Measurements from ENCODE around the gene GRXCR1. TPM values are rescaled to one million over a fixed set of nuclear protein-coding genes. Genes with fewer than 3 reads are reported as not detected.

Gene GRXCR1
- total RNA-seq, 1 donor from 2014 or later, result not detected

DNA sequence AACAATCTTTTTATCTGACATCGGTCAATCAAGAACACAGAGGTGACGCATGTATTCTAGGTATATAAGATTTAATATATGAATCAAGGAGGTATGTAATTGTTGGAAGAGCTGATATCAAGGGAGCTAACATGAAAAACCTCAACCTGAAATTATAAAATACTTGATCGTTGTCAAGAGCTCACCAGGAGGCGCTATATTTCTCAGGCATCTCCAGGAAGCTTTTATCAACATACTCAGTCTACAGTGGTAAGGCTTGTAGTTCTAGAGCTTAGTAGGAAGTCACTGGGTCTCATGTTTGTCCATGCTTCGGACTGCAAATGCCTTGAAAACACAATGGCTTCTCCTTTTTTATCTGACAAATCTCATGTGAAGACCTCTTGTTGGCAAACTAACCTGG is 156.1 kb downstream of the GRXCR1 start:
- no peaks in the 10 kb centered on the region for H4K20me1 ChIP-seq (ENCODE audit: insufficient read depth, low read length)
- no peak overlapping the region for H3K9ac ChIP-seq (ENCODE audit: low read length)
- no peaks in the 10 kb centered on the region for H3K4me1 Mint-ChIP-seq (ENCODE audit: low read depth, unreplicated experiment)
- no peak overlapping the region for H3K4me3 Mint-ChIP-seq (ENCODE audit: unreplicated experiment)
- H3K27ac ChIP-seq (ENCODE audit: low read depth, low read length), result no peak overlapping the region
- no peak overlapping the region for H2AFZ ChIP-seq (ENCODE audit: low read depth, low read length)
- no peak for FAIRE-seq
- no peak for TF ChIP-seq EZH2 (IDR thresholded peaks at IDR 0.05; ENCODE audit: insufficient read depth, low read length)
- TF ChIP-seq, protein P1, sequence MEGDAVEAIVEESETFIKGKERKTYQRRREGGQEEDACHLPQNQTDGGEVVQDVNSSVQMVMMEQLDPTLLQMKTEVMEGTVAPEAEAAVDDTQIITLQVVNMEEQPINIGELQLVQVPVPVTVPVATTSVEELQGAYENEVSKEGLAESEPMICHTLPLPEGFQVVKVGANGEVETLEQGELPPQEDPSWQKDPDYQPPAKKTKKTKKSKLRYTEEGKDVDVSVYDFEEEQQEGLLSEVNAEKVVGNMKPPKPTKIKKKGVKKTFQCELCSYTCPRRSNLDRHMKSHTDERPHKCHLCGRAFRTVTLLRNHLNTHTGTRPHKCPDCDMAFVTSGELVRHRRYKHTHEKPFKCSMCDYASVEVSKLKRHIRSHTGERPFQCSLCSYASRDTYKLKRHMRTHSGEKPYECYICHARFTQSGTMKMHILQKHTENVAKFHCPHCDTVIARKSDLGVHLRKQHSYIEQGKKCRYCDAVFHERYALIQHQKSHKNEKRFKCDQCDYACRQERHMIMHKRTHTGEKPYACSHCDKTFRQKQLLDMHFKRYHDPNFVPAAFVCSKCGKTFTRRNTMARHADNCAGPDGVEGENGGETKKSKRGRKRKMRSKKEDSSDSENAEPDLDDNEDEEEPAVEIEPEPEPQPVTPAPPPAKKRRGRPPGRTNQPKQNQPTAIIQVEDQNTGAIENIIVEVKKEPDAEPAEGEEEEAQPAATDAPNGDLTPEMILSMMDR (IDR thresholded peaks at IDR 0.05; ENCODE audit: insufficient read depth, low read depth, low read length), result no peak
- no peak overlapping the region for H3K4me3 ChIP-seq (ENCODE audit: insufficient read depth, low read depth, low read length)
- H3K79me2 ChIP-seq (ENCODE audit: insufficient read depth, low read length), result no peaks in the 10 kb centered on the region
- H3K4me2 ChIP-seq (ENCODE audit: low read length), result no peak overlapping the region
- no peaks in the 10 kb centered on the region for H3K9me3 ChIP-seq (ENCODE audit: insufficient read depth, low read depth, low read length)
- no peaks in the 10 kb centered on the region for H3K9me3 Mint-ChIP-seq (ENCODE audit: unreplicated experiment)
- H3K4me1 ChIP-seq (ENCODE audit: insufficient read depth, low read length), result no peaks in the 10 kb centered on the region
- no peak overlapping the region for H3K27ac Mint-ChIP-seq (ENCODE audit: unreplicated experiment)
- H3K36me3 ChIP-seq (ENCODE audit: insufficient read depth, low read length), result no peaks in the 10 kb centered on the region
- no peaks in the 10 kb centered on the region for H3K27me3 ChIP-seq (ENCODE audit: insufficient read depth, low read length)
- DNase-seq (ENCODE audit: low read depth), result no peak
- H3K27me3 Mint-ChIP-seq (ENCODE audit: low read depth, unreplicated experiment), result no peaks in the 10 kb centered on the region
- no peaks in the 10 kb centered on the region for H3K36me3 Mint-ChIP-seq (ENCODE audit: low read depth, unreplicated experiment)

DNA sequence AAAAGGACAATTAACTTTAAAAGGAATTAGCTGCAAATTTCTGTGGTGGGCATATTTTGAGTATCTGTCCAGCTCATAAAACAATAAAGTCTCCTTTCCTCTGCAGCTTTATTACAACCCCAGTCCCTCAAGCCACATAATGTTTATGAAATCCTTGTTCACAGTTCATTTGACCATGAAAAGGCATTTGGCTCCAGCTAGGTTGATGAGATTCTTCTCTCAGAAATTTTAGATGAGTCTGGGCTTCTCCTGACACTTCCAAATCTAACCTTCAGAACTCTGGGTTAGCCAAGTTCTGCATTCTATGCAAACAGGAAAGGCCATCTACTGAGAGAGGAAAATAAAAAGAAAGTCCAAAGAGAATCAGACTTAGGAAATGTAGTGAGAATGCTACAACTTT is 156.8 kb downstream of the GRXCR1 start:
- Histone ChIP-seq H3K9ac (ENCODE audit: low read length) (no peak overlapping the region), H3K27ac (ENCODE audit: low read depth, low read length) (no peak overlapping the region), H3K36me3 (ENCODE audit: insufficient read depth, low read length) (no peaks in the 10 kb centered on the region), H3K4me1 (ENCODE audit: insufficient read depth, low read length) (no peaks in the 10 kb centered on the region), H4K20me1 (ENCODE audit: insufficient read depth, low read length) (no peaks in the 10 kb centered on the region), H3K4me3 (ENCODE audit: insufficient read depth, low read depth, low read length) (no peak overlapping the region), H3K79me2 (ENCODE audit: insufficient read depth, low read length) (no peaks in the 10 kb centered on the region), H3K27me3 (ENCODE audit: insufficient read depth, low read length) (no peaks in the 10 kb centered on the region), H2AFZ (ENCODE audit: low read depth, low read length) (no peak overlapping the region), H3K4me2 (ENCODE audit: low read length) (no peak overlapping the region), H3K9me3 (ENCODE audit: insufficient read depth, low read depth, low read length) (no peaks in the 10 kb centered on the region)
- TF ChIP-seq, protein P1 (IDR thresholded peaks at IDR 0.05; ENCODE audit: insufficient read depth, low read depth, low read length), result no peak
- no peak for TF ChIP-seq EZH2 (IDR thresholded peaks at IDR 0.05; ENCODE audit: insufficient read depth, low read length)
- H3K27ac Mint-ChIP-seq (ENCODE audit: unreplicated experiment), result peak overlapping the region; percentile 15
- no peak for DNase-seq (ENCODE audit: low read depth)
- H3K9me3 Mint-ChIP-seq (ENCODE audit: unreplicated experiment), result no peaks in the 10 kb centered on the region
- no peaks in the 10 kb centered on the region for H3K27me3 Mint-ChIP-seq (ENCODE audit: low read depth, unreplicated experiment)
- no peaks in the 10 kb centered on the region for H3K4me1 Mint-ChIP-seq (ENCODE audit: low read depth, unreplicated experiment)
- no peaks in the 10 kb centered on the region for H3K36me3 Mint-ChIP-seq (ENCODE audit: low read depth, unreplicated experiment)
- no peak for FAIRE-seq
- no peak overlapping the region for H3K4me3 Mint-ChIP-seq (ENCODE audit: unreplicated experiment)

DNA sequence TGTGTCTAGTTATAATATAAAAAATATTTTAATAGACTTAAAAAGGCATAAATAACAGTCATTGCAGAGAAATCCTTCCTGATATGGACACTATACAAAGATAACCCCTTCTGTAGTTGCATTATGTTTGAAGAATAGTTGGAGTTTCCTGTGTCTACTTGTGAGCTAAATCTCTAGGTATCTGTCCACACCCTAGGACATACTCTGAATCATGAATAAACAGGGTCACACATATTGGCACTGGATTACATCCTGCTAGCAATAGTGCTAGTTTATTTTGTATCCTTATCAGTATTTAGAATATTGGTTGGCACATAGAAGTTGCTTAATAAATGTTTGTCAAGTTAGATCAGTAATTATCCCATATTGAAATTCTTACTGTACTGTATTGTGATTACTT is 173.9 kb downstream of the GRXCR1 start:
- Histone ChIP-seq H3K4me1 (ENCODE audit: insufficient read depth, low read length) (no peaks in the 10 kb centered on the region), H3K4me3 (ENCODE audit: insufficient read depth, low read depth, low read length) (no peak overlapping the region), H3K4me2 (ENCODE audit: low read length) (no peak overlapping the region), H4K20me1 (ENCODE audit: insufficient read depth, low read length) (no peaks in the 10 kb centered on the region), H2AFZ (ENCODE audit: low read depth, low read length) (no peak overlapping the region), H3K79me2 (ENCODE audit: insufficient read depth, low read length) (no peaks in the 10 kb centered on the region), H3K9me3 (ENCODE audit: insufficient read depth, low read depth, low read length) (peaks cover 3% of the 10 kb centered on the region), H3K9ac (ENCODE audit: low read length) (no peak overlapping the region), H3K27ac (ENCODE audit: low read depth, low read length) (no peak overlapping the region), H3K27me3 (ENCODE audit: insufficient read depth, low read length) (no peaks in the 10 kb centered on the region), H3K36me3 (ENCODE audit: insufficient read depth, low read length) (no peaks in the 10 kb centered on the region)
- DNase-seq (ENCODE audit: low read depth) (no peak), FAIRE-seq (no peak)
- Mint-ChIP-seq H3K36me3 (ENCODE audit: low read depth, unreplicated experiment) (no peaks in the 10 kb centered on the region), H3K27ac (ENCODE audit: unreplicated experiment) (no peak overlapping the region), H3K27me3 (ENCODE audit: low read depth, unreplicated experiment) (no peaks in the 10 kb centered on the region), H3K4me1 (ENCODE audit: low read depth, unreplicated experiment) (no peaks in the 10 kb centered on the region), H3K9me3 (ENCODE audit: unreplicated experiment) (no peaks in the 10 kb centered on the region), H3K4me3 (ENCODE audit: unreplicated experiment) (no peak overlapping the region)
- TF ChIP-seq, protein P1 (IDR thresholded peaks at IDR 0.05; ENCODE audit: insufficient read depth, low read depth, low read length), result no peak
- no peak for TF ChIP-seq EZH2 (IDR thresholded peaks at IDR 0.05; ENCODE audit: insufficient read depth, low read length)
